ENCODE measurements around the gene ERFL. TPM values are rescaled to one million over a fixed set of nuclear protein-coding genes. Genes with fewer than 3 reads are reported as not detected.

Gene ERFL
- total and polyA plus RNA-seq, 2 experiments from 2014 or later = 0.69 TPM; not detected in 1

GRCh38 chr19:41879080-41879479 lies 49.2 kb downstream of the ERFL start:
- no peaks in the 10 kb centered on the region for H4K20me1 ChIP-seq (replicated peaks; ENCODE audit: insufficient read depth)

More at GRCh38 chr19:41879080-41879479, 49.2 kb downstream of the ERFL start:
- Histone ChIP-seq H3K4me3 (no peak overlapping the region), H3K27me3 (ENCODE audit: insufficient read depth) (peaks cover 29% of the 10 kb centered on the region), H3K4me1 (ENCODE audit: insufficient read depth) (peaks cover 5% of the 10 kb centered on the region; the same call in 1 of the 2 replicates), H3K36me3 (ENCODE audit: insufficient read depth) (no peaks in the 10 kb centered on the region), H3K79me2 (replicated peaks; ENCODE audit: insufficient read depth) (no peaks in the 10 kb centered on the region), H3K27ac (ENCODE audit: low read depth) (no peak overlapping the region), H2AFZ (no peak overlapping the region), H3F3A (replicated peaks; ENCODE audit: low read depth) (peaks cover 16% of the 10 kb centered on the region), H3K9me2 (ENCODE audit: insufficient read depth) (no peaks in the 10 kb centered on the region), H3K4me2 (no peak overlapping the region)
- peaks cover 31% of the 10 kb centered on the region for H3K27me3 Mint-ChIP-seq (ENCODE audit: insufficient read depth, low read depth, poor library complexity)
- no peak overlapping the region for H3K4me3 Mint-ChIP-seq
- peaks cover 15% of the 10 kb centered on the region for H3K4me1 Mint-ChIP-seq
- TF ChIP-seq ZNF462 (CRISPR knock-in tag; IDR thresholded peaks at IDR 0.05) (no peak), STAT1 (IDR thresholded peaks at IDR 0.05; ENCODE audit: unreplicated experiment) (no peak), POLR2AphosphoS5 (IDR thresholded peaks at IDR 0.05; ENCODE audit: low read depth) (no peak), EZH2phosphoT487 (IDR thresholded peaks at IDR 0.05; ENCODE audit: unreplicated experiment) (no peak), CREB1 (CRISPR knock-in tag; IDR thresholded peaks at IDR 0.05; ENCODE audit: low read depth) (no peak), JUNB (IDR thresholded peaks at IDR 0.05; ENCODE audit: unreplicated experiment) (no peak), REST (IDR thresholded peaks at IDR 0.05; ENCODE audit: unreplicated experiment) (no peak), EZH2 (IDR thresholded peaks at IDR 0.05; ENCODE audit: low read depth, unreplicated experiment) (no peak), ZNF114 (CRISPR knock-in tag; IDR thresholded peaks at IDR 0.05) (no peak)
- TF ChIP-seq, protein P1, sequence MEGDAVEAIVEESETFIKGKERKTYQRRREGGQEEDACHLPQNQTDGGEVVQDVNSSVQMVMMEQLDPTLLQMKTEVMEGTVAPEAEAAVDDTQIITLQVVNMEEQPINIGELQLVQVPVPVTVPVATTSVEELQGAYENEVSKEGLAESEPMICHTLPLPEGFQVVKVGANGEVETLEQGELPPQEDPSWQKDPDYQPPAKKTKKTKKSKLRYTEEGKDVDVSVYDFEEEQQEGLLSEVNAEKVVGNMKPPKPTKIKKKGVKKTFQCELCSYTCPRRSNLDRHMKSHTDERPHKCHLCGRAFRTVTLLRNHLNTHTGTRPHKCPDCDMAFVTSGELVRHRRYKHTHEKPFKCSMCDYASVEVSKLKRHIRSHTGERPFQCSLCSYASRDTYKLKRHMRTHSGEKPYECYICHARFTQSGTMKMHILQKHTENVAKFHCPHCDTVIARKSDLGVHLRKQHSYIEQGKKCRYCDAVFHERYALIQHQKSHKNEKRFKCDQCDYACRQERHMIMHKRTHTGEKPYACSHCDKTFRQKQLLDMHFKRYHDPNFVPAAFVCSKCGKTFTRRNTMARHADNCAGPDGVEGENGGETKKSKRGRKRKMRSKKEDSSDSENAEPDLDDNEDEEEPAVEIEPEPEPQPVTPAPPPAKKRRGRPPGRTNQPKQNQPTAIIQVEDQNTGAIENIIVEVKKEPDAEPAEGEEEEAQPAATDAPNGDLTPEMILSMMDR (conservative IDR thresholded peaks at IDR 0.05; ENCODE audit: low read depth in 2 of 2) = no peak
- TF ChIP-seq, protein P2, sequence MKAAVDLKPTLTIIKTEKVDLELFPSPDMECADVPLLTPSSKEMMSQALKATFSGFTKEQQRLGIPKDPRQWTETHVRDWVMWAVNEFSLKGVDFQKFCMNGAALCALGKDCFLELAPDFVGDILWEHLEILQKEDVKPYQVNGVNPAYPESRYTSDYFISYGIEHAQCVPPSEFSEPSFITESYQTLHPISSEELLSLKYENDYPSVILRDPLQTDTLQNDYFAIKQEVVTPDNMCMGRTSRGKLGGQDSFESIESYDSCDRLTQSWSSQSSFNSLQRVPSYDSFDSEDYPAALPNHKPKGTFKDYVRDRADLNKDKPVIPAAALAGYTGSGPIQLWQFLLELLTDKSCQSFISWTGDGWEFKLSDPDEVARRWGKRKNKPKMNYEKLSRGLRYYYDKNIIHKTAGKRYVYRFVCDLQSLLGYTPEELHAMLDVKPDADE (IDR thresholded peaks at IDR 0.05) = no peak
- no peak for DNase-seq (ENCODE audit: low spot score)
- peaks cover 4% of the 10 kb centered on the region; the same call in 1 of the 3 replicates for H3K9me3 Mint-ChIP-seq
- no peak overlapping the region for H3K27ac Mint-ChIP-seq
- ATAC-seq = no peak
- no peaks in the 10 kb centered on the region; the same call in 2 of the 3 replicates for H3K36me3 Mint-ChIP-seq (ENCODE audit: low read depth)

All from GM23338 (cell line).